ENCODE measurements around the gene GLRX. TPM values are rescaled to one million over a fixed set of nuclear protein-coding genes. Genes with fewer than 3 reads are reported as not detected.
A peak's percentile ranks its signal among the peaks of the same experiment; 100 is the strongest.

The GLRX gene
- polyA plus RNA-seq, 2 of the 4 experiments (the other 2 are of a cell fraction) = 106 to 329 TPM

GRCh38 chr5:95830226-95830625, 7.7 kb upstream of the GLRX start:
- ATAC-seq (no peak), FAIRE-seq (no peak), DNase-seq (ENCODE audit: low read depth in 1 of 2, low spot score in 1 of 2) (no peak)
- H3K9me3 ChIP-seq = no peaks in the 10 kb centered on the region
- peaks cover 26% of the 10 kb centered on the region for H3K4me1 ChIP-seq
- POLR2A ChIA-PET = no interaction called here
- H3K4me2 ChIP-seq = no peak overlapping the region
- TF ChIP-seq ZFP36 (IDR thresholded peaks at IDR 0.05; ENCODE audit: borderline replicate concordance, partially characterized antibody) = no peak
- H3K4me3 ChIP-seq = no peak overlapping the region
- no peak overlapping the region for H3K27ac ChIP-seq
- 88% methylated on average over 2 of the region's 2 CpGs for WGBS (ENCODE audit: missing lambda C conversion rate)
- CTCF ChIA-PET = no interaction called here

DNA sequence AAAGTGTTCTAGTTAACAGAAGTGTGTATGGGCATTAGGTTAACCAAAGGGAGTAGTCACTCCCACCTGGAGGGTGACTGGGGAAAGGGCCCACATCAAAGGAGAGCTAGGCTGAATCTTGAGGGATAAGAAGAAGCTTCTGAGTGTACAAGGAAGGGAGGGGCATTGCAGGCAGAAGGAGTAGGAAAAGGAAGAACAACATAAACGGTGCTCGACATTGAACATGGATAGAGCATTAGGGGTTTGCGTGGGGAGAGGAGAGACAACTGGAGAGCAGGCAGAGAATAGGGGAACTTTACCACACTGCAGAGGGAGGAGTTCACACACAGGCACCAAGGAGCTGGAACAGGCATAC, 5.3 kb upstream of the GLRX start:
- Histone ChIP-seq H3K4me2 (no peak overlapping the region), H3K27ac (peak overlapping the region in 1 of 2 experiments; percentile 54; a peak in 2 of 6 replicates), H3K4me3 (no peak overlapping the region), H3K4me1 (peaks cover 32% of the 10 kb centered on the region), H3K9me3 (no peaks in the 10 kb centered on the region)
- TF ChIP-seq MAZ (IDR thresholded peaks at IDR 0.05; ENCODE audit: borderline replicate concordance, low read depth, low read length) (no peak), EP300 (IDR thresholded peaks at IDR 0.05) (no peak), RARB (CRISPR knock-in tag; IDR thresholded peaks at IDR 0.05) (no peak)
- ATAC-seq (no peak), FAIRE-seq (no peak), DNase-seq (ENCODE audit: low read depth in 1 of 2, low spot score in 1 of 2) (no peak)
- POLR2A ChIA-PET = no interaction called here
- WGBS (ENCODE audit: missing lambda C conversion rate) = 88% methylated on average over 3 of the region's 3 CpGs
- CTCF ChIA-PET = interaction anchor here (0.9 to 2.1 kb wide), 4 partner anchors 14 to 184 kb away, joined by 4 to 8 read pairs (median 5); no protein-coding TSS in a partner anchor

GRCh38 chr5:95826949-95827891, 4.7 kb upstream of the GLRX start:
- H3K27ac ChIP-seq = peak overlapping the region; percentile 14 to 54; a peak in 3 of 6 replicates
- CTCF ChIA-PET = interaction anchor here (1.5 to 3.8 kb wide), 3 partner anchors 20 to 46 kb away, joined by 6 to 20 read pairs (median 8); no protein-coding TSS in a partner anchor
- WGBS (ENCODE audit: missing lambda C conversion rate) = 83% methylated on average over 10 of the region's 10 CpGs
- peak overlapping the region; percentile 13; the same call in 1 of the 3 replicates for H3K4me2 ChIP-seq
- peaks cover 27% of the 10 kb centered on the region for H3K4me1 ChIP-seq
- no peaks in the 10 kb centered on the region for H3K9me3 ChIP-seq
- POLR2A ChIA-PET = no interaction called here
- no peak for ATAC-seq
- DNase-seq (ENCODE audit: low read depth in 1 of 2, low spot score in 1 of 2) = no peak
- H3K4me3 ChIP-seq = no peak overlapping the region
- TF ChIP-seq HOXB5 (CRISPR knock-in tag; IDR thresholded peaks at IDR 0.05) = no peak
- no peak for TF ChIP-seq FOSL2 (IDR thresholded peaks at IDR 0.05)
- TF ChIP-seq FOSL2 (CRISPR knock-in tag; IDR thresholded peaks at IDR 0.05) = no peak
- no peak for TF ChIP-seq ZSCAN20 (CRISPR knock-in tag; IDR thresholded peaks at IDR 0.05)
- no peak for TF ChIP-seq RARB (CRISPR knock-in tag; IDR thresholded peaks at IDR 0.05)
- TF ChIP-seq REST (IDR thresholded peaks at IDR 0.05) = no peak
- TF ChIP-seq, protein P1, sequence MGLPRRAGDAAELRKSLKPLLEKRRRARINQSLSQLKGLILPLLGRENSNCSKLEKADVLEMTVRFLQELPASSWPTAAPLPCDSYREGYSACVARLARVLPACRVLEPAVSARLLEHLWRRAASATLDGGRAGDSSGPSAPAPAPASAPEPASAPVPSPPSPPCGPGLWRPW (IDR thresholded peaks at IDR 0.05) = no peak
- no peak for TF ChIP-seq E2F6 (IDR thresholded peaks at IDR 0.05; ENCODE audit: borderline replicate concordance, low read depth)
- no peak for TF ChIP-seq JUNB (IDR thresholded peaks at IDR 0.05)
- TF ChIP-seq RFX5 (IDR thresholded peaks at IDR 0.05) = no peak
- TF ChIP-seq PHF8 (IDR thresholded peaks at IDR 0.05; ENCODE audit: borderline replicate concordance, low read depth) = no peak
- no peak for TF ChIP-seq ESRRA (IDR thresholded peaks at IDR 0.05; ENCODE audit: borderline replicate concordance, low read length)
- no peak for TF ChIP-seq CHD4 (IDR thresholded peaks at IDR 0.05; ENCODE audit: borderline replicate concordance)
- TF ChIP-seq EP300 (IDR thresholded peaks at IDR 0.05) = no peak
- TF ChIP-seq EHMT2 (IDR thresholded peaks at IDR 0.05; ENCODE audit: low read depth) = no peak
- TF ChIP-seq POLR2A (IDR thresholded peaks at IDR 0.05; ENCODE audit: low read length) = no peak
- no peak for FAIRE-seq

Data from A549 (cell line).